Measurements from ENCODE around the gene SEMA4F.

- no peak for TF ChIP-seq EZH2 (IDR thresholded peaks at IDR 0.05; ENCODE audit: insufficient read depth, poor library complexity, severe bottlenecking)
- no peak for TF ChIP-seq EZH2phosphoT487 (IDR thresholded peaks at IDR 0.05; ENCODE audit: insufficient read depth, low read depth)
Measured at GRCh38 chr2:74619651-74620297, 34.3 kb upstream of the SEMA4F start.
